Activated CD4-positive, alpha-beta T cell treated with anti-CD3 and anti-CD28 coated beads for 4 hours (primary cell): ENCODE results near the gene HSD11B2.

Experiments used
- DNase-seq, 2 donors: peaks; one replicate each; pipeline ENCODE4 v3.0.0-alpha.2; 2020

Gene HSD11B2

DNA sequence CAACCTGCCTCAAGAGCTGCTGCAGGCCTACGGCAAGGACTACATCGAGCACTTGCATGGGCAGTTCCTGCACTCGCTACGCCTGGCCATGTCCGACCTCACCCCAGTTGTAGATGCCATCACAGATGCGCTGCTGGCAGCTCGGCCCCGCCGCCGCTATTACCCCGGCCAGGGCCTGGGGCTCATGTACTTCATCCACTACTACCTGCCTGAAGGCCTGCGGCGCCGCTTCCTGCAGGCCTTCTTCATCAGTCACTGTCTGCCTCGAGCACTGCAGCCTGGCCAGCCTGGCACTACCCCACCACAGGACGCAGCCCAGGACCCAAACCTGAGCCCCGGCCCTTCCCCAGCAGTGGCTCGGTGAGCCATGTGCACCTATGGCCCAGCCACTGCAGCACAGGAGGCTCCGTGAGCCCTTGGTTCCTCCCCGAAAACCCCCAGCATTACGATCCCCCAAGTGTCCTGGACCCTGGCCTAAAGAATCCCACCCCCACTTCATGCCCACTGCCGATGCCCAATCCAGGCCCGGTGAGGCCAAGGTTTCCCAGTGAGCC, 5.8 kb downstream of the HSD11B2 start:
- DNase-seq, result no peak

DNA sequence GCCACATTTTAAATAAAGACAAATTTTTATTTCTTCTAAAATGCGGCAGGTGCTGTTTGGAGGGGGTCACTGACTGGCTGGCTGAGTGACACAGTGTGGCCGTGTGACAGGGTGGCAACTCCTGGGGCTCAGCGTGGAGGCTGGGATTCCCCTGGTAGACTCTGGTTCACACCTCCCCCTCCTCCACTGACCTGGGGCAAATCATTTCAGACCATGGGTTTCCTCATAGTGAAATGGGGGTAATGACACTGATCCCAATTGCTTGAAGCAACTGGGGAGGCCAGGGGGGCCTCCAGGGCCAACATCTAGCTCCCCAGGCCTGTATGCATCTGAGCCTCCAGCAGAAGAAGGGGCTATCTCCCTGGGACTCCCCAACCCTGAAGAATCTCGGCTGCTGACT, 6.6 kb downstream of the HSD11B2 start:
- DNase-seq, result no peak

DNA sequence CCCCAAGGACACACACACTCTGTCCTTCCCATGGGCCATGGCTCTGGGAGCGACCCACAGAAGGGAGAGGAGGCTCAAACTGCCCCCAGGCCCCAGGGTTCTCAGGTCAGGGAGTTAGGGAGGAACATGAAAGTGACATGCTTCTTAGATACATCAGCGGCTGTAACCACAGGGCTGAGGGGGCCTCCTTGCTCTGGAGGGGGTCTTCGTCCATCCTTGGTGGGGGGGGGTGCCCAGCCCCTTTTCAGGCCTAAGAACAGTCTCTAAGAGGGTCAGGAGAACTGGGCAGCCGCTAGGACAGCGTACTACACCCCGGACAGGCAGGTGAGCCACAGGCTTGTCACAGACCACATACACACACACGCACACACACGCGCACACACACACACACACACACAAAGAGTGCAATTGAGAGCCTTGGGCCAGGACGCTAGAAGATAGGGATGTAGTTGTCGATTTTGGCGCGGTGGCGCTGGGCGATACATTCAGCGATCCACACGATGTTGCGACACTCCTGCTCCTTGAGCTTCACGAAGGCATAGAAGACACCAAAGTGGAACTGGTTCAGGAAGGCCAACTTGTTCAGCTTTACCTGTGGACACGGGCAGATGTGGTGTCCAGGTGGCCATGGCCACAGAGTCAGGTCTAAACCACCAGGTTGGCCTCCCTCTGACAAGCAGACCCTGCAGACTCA, 7.3 kb downstream of the HSD11B2 start:
- no peak for DNase-seq

DNA sequence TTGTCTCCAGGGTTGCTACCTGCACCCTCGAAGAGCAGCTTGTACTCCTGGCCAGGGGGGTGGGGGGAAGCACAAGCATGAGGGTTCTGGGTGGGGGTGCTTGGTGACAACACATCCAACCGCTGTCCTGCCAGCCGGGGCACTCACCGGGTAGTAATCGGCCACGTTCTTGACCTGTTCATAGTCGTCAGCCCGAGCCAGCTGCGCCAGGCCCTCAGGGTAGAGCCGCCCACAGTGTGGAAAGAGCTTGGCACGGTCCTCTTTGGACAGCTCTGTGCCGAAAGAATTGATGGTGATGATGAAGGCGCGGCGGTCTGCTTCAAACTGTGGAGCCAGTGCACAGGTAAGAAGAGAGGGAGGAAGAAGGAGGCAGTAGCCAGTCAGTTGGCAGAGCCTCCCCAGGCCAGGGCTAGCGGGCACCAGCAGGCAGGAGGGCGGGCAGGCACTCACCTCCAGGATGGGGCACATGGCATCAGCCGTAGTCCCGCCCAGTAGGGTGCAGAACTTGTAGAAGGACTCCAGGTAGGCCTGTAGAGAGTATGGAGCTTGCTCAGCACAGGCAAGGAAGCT, 8.0 kb downstream of the HSD11B2 start:
- no peak for DNase-seq

DNA sequence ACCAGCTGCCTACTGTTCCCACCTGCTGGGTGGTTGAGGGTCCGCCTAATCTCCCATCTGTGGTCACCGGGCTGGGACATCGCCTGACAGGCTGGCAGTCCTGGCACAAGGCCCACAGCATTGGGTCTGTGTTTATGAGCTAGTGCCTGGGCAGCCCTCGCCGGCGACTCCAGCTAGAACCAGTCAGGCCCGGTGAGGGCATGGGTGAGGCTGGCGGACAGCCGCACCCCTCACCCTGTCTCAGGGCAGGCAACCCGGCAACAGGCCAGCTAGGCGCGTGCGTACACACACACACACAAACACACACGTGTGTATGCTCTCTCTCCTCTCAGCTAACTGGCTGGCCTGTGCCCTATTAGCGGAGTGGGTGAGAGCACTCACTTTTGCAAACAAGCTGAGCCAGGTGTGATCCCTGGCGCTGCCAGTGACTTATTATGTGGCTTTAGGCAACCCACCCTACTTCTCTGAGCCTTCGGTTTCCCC, 10.4 kb downstream of the HSD11B2 start:
- DNase-seq, result no peak

DNA sequence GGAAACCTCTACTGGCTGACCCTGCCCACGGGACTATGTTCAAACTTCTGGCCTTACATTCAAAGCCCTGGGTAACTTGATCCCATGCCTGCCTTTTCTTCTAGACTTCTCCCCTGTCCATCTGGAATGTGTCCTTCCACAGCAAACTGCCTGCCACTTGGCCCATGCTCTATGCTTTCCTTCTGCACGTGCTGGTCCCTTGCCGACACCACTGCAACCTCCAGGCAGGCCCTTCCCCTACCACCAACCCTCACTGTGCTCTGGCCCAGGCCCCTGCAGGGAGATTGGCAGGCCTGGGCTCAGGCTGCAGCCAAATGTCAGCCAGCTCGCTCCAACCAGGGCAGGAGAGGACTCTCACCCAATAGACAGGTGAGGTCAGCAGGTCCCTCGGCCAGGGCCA, 11.0 kb downstream of the HSD11B2 start:
- no peak for DNase-seq

DNA sequence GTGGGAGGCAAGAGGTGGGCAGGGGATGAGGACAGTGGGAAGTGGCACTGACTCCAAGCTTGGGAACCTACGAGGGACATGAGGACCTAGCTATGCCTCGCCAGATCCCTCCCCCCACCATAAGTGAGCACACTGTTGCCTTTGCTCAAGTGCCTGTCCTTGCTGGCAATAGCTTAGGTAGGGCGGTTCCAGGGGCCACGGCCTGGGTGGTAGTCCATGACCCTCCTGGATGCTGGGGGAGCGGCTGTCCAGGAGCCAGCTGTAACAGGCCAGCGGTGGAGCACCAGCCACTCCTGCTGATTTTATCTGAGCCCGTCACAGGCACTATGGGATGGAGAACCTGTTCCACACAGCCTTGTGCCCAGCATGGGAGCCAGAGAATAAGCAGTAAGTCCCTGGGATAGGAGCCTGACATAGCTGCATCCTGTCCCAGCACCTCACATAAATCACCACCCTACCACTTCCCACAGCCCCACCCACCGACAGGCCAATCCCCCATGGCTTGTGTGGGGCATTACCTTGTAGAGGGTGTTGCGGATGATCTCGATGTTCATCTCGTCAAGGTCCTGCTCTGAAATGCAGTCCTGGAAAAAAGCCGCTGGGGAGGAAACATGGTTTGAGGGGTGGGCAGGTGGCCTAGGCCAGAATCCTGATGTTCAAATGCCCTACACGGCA, 11.8 kb downstream of the HSD11B2 start:
- DNase-seq, result no peak

DNA sequence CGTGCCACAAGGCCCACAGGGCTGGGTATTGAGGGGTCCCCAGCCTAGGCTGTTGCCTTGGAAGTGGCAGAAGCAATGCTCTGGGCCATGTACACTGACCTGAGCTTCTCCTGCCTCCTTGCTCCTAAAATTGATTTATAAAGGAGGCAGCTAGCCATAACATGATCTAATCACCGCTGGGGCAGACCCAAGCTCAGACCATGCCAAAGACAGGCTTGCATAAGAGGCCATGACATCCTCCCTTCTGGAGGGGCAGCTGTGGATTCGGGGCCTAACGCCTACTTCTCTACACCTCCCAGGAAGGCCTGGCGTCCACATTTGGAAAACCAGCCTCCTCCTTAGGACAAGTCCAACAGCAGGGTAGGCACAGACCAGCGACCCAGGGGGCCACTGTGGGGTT, 12.3 kb downstream of the HSD11B2 start:
- DNase-seq, result no peak

DNA sequence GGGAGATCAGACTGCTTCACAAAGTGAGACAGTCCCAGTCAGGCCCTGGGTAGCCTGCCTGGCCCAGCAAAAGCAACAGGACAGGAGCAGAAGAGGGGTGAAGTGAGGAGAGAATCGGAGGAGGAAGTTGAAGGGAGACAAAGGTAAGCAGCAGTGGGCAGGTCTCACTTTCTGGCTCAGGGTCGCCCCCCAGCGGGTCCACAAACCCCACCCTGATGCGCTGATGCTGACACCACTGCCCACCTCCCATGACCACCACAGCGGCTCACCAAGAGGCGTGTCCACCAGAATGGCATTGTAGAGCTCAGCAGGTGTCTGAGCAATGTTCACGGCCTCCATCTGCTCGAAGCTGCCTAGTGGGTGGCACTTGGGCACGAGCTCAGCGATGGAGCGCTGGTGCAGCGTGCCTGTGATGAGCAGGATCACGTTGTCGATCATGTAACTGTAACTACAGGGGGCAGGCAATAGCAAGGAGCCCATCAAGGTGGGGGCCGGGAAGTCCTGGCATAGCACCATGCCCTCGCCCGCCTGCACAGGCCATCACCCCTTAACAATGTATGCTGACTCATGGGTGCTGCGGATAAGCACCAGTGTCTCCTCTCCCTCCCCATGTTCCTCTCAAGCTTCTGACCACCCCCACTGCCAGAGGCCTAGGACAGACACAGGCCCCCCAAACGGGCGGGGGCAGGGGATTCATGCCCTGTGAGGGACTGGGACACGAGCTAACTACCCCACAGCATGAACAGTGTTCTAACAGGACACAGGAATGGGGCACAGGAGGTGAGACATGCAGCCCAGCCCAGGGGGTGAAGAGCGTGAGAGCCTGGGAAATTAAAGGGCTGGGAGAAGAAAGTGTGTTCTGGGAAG, 13.6 kb downstream of the HSD11B2 start:
- no peak for DNase-seq

DNA sequence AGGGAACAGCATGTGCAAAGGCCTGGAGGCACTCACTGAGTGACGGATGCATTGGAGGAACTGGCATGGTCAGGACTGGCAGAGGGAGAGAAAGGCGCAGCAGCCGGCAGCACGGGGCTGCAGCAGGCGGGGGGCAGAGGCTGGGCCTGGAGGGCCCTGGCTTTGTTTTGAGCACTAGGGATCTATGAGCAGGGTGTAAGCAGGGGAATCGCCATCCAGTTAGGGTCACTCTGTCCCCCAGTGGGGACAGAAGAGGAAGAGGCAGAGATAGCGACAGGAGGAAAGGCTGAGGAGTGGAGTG, 14.2 kb downstream of the HSD11B2 start:
- DNase-seq, result no peak

DNA sequence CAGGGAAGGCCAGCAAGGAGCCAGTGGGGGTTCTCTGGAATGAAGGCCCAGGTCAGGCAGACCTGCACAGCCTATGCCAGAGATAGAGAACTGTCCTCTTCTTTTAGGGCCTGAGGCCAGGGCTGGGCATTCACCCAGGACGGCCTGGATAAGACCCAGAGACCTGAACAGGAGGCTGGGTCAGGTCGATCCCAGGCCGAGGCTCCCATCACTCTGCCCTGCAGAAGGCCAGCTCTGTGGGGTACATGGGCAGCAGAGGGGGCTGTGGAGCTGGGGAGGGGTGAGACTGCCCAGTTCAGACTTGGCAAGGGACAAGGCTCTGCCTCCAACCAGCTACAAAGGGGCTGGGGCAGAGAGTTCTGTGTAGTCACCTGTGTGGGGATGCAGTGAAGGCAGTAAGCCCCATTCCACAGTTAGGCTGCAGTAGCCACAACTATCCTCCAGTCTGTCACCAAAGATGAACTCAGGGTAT, 14.6 kb downstream of the HSD11B2 start:
- no peak for DNase-seq

DNA sequence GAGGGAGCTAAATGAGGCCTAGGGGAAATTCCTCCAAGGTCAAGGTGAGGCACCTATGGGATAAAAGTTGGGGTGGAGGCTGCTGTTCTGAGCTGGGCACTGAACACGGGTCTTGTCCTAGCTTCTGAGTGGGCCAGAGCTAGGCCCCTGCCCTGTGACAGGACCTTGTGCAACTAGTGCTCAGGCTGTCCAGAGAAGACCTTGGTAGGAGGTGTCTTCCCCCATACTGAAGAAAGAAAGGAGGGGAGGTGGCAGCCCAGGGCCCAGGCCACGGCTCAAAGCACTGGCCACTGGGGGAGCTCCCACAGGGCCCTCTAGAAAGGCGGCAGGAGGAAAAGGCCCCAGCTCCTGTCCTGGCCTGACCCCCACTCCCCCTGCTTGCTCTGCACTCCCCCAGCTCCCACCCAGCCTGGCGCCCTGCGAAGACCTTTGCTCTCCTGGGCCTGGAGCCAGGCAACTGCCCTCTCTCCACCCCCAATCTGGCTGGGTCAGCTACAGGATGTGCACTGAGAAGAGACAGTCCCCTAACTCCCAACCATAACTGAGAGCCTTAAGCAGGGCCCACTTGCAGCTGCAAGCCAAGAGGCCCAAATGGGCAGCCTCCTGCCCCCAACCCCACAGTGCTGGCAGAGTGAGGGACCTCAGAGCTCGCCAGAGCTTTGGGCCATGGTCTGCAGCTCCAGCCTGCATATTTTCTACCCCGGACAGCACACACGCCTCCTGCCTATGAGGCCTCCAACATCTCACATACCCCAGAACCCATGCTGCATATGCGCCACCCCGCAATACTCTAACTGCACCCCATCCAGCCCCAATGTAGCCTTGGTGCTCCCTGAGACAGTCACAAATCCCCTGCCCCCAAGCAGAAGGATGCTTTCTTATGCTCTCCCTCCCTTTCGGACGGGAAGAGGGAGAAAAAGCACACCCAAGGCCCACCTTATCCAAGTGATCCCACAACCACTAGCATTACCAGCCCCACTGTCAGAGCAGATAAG, 15.3 kb downstream of the HSD11B2 start:
- no peak for DNase-seq

DNA sequence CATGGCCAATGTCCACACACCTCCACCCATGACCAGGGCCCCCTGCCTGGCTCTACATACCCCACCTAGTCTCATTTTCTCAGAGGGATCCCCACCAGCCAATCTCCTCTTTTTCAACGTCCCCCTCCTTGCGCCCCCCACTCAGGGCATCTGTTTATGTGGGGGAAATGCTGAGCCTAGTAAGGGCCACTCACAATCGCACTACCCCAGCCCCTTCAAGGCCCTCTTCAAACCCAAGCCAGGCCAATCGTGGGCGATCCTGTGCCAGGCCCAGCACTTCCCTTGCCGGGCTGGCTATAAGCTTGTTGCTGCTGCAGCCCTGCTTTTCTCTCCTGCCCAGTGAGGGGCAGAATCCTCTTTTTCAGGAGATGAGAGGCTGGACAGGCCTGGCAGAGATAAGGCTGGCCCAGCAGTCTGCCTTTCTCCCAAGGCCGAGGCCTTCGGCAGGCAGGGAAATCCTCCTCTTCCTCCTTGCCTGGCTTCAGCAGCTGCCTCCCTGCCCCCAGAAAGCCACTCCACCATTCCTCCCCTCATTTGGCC, 16.1 kb downstream of the HSD11B2 start:
- DNase-seq, result no peak

DNA sequence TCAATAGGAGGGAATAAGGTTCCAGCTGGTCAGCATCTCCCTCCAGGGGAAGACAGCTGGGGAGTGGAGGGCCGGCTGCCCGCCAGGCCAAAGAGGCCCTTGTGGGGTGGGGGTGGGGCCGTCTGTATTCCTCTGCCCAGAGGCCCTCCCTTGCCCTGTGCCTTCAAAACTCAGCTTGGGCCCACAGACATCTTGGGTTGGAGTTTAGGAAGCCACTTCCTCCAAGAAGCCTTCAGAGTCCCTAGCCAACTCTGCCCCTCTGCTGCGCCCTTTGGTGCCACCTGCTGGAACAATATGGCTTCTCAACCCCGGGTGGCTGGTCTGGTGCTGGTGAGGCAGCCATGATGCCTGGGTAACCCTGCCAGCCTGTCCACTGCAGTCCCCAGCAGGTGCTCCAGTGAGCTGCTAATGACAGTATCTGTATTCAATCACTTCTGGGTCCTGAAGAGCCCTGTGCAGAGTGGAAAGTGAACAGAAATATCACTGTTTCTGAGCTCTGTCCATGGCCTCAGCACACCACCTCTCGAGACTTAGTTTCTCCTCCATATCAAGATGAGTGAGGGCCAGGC, 16.7 kb downstream of the HSD11B2 start:
- peak; percentile 41 to 51 for DNase-seq

DNA sequence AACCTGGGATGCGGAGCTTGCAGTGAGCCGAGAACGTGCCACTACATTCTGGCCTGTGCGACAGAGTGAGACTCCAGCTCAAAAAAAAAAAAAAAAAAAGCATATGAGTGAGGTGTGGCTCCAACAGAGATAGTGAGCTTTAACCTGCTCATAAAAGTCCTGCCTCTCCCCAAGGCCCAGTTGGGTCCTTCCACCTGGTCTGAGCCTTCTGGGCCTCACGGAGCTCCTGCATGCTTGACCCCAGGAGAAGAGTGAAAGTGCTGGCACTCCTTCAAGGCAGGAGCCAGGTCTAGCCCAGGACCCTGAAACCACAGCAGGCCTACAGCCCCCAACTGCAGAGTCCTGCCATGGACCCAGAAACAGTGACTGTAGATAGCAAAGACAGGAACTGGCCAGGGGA, 17.7 kb downstream of the HSD11B2 start:
- no peak for DNase-seq

DNA sequence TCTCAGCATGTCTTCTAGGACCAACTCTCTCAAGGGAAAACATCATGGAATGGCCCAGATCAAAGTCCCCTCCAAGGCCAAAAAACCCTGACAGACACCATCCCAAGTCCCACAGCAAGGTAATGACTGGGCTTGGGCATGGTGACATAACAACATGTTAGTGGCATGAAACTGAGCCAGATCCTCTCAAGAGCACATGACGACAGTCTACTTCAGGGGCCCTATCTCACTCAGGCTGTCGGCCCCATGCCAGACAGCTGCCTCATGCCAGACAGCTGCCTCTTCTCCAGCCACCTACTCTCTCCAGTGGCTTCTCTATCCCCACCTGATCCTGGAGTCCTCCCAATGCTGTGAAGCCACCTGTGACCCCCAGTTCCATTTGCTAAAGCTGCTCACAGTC, 18.4 kb downstream of the HSD11B2 start:
- no peak for DNase-seq

DNA sequence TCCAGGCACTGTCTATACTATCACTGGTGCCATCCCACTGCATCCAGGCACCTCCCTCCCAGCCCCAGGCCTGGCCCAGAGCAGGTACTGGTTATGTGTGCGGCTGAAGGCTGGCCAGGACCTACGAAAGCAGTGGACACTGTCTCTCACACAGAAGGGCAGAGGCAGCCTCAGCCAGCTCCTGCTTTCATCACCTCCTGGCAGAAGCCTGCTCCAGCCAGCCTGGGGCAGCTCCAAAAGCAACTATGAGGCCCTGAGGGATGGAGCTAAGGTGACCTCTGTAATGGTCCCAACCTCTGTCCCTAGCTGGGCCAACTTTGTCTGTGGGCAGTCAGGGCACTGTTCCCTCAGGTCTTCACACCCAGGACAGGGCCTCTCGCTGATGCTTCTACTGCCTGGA, 18.8 kb downstream of the HSD11B2 start:
- no peak for DNase-seq

DNA sequence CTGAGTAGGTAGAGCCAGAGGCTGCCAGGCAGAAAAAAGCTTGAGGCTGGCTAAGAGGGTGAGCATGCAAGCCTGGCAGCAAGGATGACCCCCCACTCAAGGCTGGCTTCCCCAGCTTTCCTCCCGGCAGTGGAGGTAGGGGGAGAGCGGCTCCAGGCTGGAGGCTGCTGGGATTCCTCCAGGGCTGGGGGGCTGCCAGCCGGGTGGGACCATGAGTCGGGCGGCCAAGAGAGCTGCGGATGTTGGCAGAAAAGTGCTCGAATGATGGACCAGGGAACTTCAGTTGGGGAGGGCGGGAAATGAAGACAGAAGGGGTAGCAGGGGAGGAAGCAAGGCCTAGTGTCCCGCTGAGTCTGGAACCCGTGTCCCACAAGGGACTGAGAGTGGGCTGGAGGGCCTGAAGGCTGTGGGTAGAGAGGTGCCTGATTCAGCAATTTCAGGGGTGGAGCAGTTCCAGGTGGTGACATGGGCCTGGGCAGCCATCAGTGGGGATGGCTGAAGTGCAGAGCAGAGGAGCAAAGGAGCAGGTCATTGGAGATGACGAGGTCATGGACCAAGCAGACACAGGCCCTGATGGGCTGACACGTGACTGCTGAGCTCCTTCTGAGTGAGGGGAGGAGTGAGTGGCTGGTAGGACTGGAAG, 20.3 kb downstream of the HSD11B2 start:
- DNase-seq, result no peak

DNA sequence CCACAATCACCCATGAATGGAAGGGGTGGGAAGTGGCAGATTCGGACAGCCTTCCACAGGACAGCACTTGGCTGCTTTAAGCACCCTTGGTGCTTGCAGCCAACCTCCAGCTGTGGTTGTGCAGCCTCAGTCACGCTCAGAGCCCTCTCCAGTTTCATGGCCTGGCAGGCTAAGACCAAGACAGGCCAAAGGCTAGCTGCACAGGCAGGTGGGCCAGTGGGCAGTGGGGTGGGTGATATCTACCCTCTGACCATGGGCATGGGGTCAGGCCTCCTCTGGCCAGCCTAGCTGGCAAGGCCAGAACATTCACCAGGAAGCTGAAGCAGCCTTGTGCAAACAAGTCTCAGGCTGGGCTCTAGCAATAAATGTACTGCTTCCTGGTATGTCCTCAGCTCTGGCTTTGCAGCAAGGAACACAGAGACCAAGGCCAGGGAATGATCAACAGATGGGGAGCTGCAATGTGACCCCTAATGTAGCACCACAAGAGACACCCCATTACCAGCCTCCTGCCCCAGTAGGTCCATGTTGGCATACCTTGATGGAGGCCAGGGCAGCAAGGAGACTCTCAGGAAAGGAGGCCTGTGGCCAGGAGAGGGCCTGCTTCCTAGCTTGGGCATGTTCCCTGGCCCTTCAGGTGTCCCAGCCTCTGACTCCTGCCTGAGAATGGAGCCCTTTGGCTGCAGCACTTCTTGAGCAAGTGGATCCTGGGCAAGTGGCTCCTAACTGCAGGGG, 20.9 kb downstream of the HSD11B2 start:
- DNase-seq, result no peak

DNA sequence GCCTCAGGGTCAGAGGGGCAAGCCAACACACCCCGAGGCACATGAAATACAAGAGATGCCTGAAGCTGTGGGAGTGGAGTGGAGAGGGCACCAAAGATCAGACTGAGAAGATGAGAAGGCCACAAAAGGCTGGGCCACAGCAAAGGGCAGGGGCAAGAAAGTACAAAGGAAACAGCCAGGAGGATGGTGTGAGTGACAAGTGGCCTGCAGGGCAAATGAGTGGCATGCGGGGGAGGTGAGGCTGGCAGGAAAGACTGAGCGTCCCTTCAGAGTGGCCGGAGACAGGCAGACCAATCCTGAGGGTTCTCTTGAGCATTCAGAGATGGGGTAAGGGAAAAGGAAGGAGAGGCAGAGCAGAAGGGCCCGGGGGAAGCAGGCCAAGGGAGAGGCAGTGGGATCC, 23.2 kb downstream of the HSD11B2 start:
- DNase-seq, result no peak
